Nephron (organoid): ENCODE results near the gene MRPS22.

Source experiments
- H3K27ac Mint-ChIP-seq, 3 experiments: 2 replicates each; pipeline ENCODE4 v1.8.0; 2020; ENCODE audit warnings: mixed read lengths in 3 of 3, mild to moderate bottlenecking in 2 of 3, moderate library complexity in 1 of 3
- H3K27me3 Mint-ChIP-seq: 2 replicates; pipeline ENCODE4 v1.8.0; 2021; ENCODE audit warnings: low read depth, mild to moderate bottlenecking, moderate library complexity, mixed read lengths
- H3K36me3 Mint-ChIP-seq: 2 replicates; pipeline ENCODE4 v1.8.0; 2020; ENCODE audit warnings: low read depth, mixed read lengths
- H3K4me1 Mint-ChIP-seq: 2 replicates; pipeline ENCODE4 v1.8.0; 2020; ENCODE audit warnings: mixed read lengths
- H3K4me3 Mint-ChIP-seq, 3 experiments: 2 replicates each; pipeline ENCODE4 v1.8.0; 2020; ENCODE audit warnings: mild to moderate bottlenecking in 3 of 3, mixed read lengths in 3 of 3, moderate library complexity in 2 of 3
- H3K9me3 Mint-ChIP-seq: 2 replicates; pipeline ENCODE4 v1.8.0; 2020; ENCODE audit warnings: mixed read lengths
- CTCF ChIP-seq, 3 experiments: fragments of 200-600 bp; sonication (generic); IDR thresholded peaks; one replicate each; pipeline ENCODE4 v1.5.0; 2021; ENCODE audit warnings: antibody characterized with exemption in 3 of 3; ENCODE audit not compliant: unreplicated experiment in 3 of 3

Gene MRPS22

DNA sequence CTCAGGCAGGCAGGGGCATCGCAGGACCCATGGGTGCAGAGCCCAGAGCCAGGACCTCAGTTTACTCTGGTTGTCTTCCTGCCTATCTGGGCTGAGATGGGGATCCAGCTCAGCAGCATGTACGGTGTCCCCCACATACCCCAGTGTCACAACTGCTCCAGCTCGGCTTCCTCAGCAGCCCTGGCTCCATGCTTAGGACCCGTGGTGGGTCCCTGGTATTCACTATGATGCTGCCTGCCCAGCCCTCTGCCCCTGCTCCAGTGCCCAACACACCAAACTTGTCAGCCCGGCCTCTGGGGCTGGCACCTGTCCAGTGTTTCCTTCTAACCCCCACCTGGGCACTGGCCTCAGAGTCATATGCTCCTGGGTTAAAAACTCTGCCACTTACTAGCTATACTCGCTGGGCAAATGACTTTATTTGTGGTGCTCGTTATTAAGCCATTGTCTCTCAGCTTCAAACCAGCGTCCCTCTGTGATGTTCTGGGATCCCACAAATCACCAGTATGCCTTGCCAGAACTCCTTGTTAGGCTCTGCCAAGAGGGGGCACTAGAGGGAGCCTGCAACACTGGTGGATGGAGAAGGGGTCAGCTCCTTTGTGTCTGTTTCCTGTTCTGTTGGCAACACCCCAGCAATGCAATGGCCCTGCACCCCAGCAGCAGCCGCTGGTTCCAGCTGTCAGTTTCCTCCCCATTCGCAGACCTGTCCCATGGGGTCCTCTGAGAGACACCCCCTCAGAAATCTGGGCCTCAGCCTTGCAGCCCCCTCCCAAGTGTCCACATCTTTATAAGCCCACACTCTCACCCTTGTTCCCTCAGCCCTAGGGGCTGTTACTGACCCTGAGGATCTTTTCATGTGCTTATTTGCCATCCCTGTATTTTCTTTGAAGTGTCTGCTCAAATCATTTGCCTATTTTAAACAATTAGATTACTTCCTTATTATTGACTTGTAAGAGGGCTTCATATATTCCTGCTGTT lies 24.1 kb upstream of the MRPS22 start:
- no peak overlapping the region for H3K4me3 Mint-ChIP-seq
- peaks cover 8% of the 10 kb centered on the region for H3K4me1 Mint-ChIP-seq

DNA sequence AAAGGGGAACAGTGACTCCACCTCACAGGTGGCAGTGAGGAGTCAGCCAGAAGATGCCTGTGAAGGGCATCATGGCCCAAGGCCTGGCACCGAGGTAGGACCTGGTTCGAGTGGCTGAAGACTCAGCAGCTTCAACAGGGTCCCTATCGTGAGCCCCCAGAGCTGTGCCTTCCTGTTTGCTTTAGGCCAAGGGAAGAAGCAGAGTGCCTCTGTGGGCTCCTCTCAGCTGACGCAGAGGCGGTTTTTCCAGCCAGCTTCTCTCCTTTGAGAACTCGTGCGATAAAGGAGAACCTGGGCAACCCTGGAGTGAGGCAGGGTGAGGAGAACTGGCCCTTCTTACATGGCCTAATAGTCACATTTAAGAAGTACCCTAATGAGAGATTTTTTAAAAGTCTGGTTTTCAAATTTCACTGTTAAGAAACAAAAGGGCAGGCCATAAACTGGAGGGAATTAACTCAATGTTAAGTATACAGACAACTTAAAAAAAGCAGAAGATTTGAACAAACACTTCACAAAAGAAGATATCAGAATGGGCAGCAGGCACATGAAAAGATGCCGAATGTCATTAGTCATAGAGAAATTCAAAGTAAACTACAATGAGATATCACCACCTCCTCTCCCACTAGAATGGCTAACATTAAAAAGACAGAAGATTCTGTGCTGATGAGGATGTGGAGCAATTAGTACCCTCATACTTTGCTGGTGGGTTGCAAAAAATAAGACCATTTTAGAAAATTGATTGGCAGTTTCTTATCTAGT lies 23.1 kb upstream of the MRPS22 start:
- H3K27ac Mint-ChIP-seq, result no peak overlapping the region
- no peaks in the 10 kb centered on the region for H3K9me3 Mint-ChIP-seq
- peaks cover 8% of the 10 kb centered on the region for H3K4me1 Mint-ChIP-seq
- peaks cover 28% of the 10 kb centered on the region for H3K27me3 Mint-ChIP-seq
- H3K4me3 Mint-ChIP-seq, result no peak overlapping the region
- no peak for TF ChIP-seq CTCF (IDR thresholded peaks at IDR 0.05; ENCODE audit: unreplicated experiment in 3 of 3)
- H3K36me3 Mint-ChIP-seq, result no peaks in the 10 kb centered on the region

More for the DNA sequence above, 24.1 kb upstream of the MRPS22 start:
- H3K9me3 Mint-ChIP-seq, result no peaks in the 10 kb centered on the region
- peaks cover 33% of the 10 kb centered on the region for H3K27me3 Mint-ChIP-seq
- no peak overlapping the region for H3K27ac Mint-ChIP-seq
- TF ChIP-seq CTCF (IDR thresholded peaks at IDR 0.05; ENCODE audit: unreplicated experiment in 3 of 3), result peak in 1 of 3 experiments; percentile 25
- no peaks in the 10 kb centered on the region for H3K36me3 Mint-ChIP-seq

- Mint-ChIP-seq H3K4me1 (peaks cover 8% of the 10 kb centered on the region), H3K36me3 (no peaks in the 10 kb centered on the region), H3K27ac (no peak overlapping the region), H3K27me3 (peaks cover 21% of the 10 kb centered on the region), H3K4me3 (no peak overlapping the region), H3K9me3 (no peaks in the 10 kb centered on the region)
- no peak for TF ChIP-seq CTCF (IDR thresholded peaks at IDR 0.05; ENCODE audit: unreplicated experiment in 3 of 3)
Observed at GRCh38 chr3:139322346-139322745, 21.5 kb upstream of the MRPS22 start.

- Mint-ChIP-seq H3K4me1 (peaks cover 6% of the 10 kb centered on the region), H3K9me3 (no peaks in the 10 kb centered on the region), H3K4me3 (no peak overlapping the region), H3K27me3 (peaks cover 26% of the 10 kb centered on the region), H3K27ac (no peak overlapping the region), H3K36me3 (no peaks in the 10 kb centered on the region)
- TF ChIP-seq CTCF (IDR thresholded peaks at IDR 0.05; ENCODE audit: unreplicated experiment in 3 of 3), result no peak
Observed at GRCh38 chr3:139323146-139323545, 20.7 kb upstream of the MRPS22 start.

DNA sequence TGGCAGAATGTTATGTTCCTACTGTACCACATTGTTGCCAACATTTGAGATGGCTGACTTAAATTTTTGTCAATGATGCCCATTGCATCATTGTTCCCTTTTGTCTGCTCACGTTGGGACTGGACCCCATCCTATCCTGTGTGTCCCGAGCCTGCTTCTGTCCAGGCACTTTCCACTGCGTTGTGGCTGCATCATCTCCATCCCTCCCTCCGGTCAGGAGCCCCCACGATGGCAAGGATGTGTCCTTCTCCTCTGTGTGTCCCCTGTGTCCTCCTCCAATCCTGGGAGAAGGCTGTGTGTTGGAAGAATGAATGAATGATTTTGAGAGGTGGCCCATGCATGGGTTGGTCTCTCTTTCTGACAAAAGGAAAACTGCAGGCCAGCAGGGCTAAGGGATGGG lies 19.4 kb upstream of the MRPS22 start:
- no peak overlapping the region for H3K4me3 Mint-ChIP-seq
- TF ChIP-seq CTCF (IDR thresholded peaks at IDR 0.05; ENCODE audit: unreplicated experiment in 3 of 3), result no peak
- H3K27me3 Mint-ChIP-seq, result peaks cover 32% of the 10 kb centered on the region
- no peak overlapping the region for H3K27ac Mint-ChIP-seq
- H3K36me3 Mint-ChIP-seq, result no peaks in the 10 kb centered on the region
- no peaks in the 10 kb centered on the region for H3K9me3 Mint-ChIP-seq
- no peaks in the 10 kb centered on the region for H3K4me1 Mint-ChIP-seq
